ENCODE data around the gene LUC7L2.

- no peak for TF ChIP-seq EZH2 (IDR thresholded peaks at IDR 0.05; ENCODE audit: borderline replicate concordance, insufficient read depth, low read depth, low read length, poor library complexity, severe bottlenecking)
- no peak for TF ChIP-seq CTCF (IDR thresholded peaks at IDR 0.05)
Observed at GRCh38 chr7:139396323-139396951, 36.7 kb downstream of the LUC7L2 start.

All from B cell (primary cell).